Stomach (tissue), 4 donors: ENCODE measurements around the gene THBD.

Experiments used
- CTCF ChIP-seq, 7 experiments: fragments of 450-650 bp in 4 of 7; fragments of 200-600 bp in 3 of 7; sonication (generic) in 3 of 7; IDR thresholded peaks; one replicate each; pipeline ENCODE4 v1.5.1; 2016 to 2019; ENCODE audit warnings: antibody characterized with exemption in 7 of 7, control low read depth in 2 of 7, mild to moderate bottlenecking in 1 of 7
- EP300 ChIP-seq: sonication (generic); formaldehyde crosslinking; IDR thresholded peaks from one replicate; pipeline ENCODE4 v1.6.1; 2017; ENCODE audit warnings: antibody characterized with exemption
- POLR2AphosphoS5 ChIP-seq, 3 donors: sonication (generic); formaldehyde crosslinking; IDR thresholded peaks; one replicate each; pipeline ENCODE4 v1.6.1; 2016; ENCODE audit warnings: antibody characterized with exemption in 3 of 3

DNA sequence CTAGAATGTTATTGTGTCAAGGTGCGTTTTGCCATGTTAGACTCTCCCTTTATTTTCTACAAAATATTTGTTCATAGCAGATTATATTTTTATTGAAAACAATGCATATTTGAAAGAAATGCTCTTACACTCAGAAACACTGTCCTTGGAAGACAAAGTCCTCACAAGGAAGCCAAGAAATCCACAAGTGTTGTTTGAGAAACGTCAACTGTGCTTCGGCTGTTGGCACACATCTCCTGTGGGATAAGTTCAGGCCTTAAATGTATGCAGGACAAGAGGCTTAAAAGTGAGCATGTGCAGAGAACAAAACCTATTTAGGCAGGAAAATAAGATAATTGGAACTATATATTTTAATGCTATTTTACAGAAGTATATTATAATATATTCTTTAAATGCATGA is 9.5 kb upstream of the THBD start:
- TF ChIP-seq POLR2AphosphoS5 (IDR thresholded peaks at IDR 0.05) (no peak), CTCF (IDR thresholded peaks at IDR 0.05) (no peak), EP300 (no peak)
